Ishikawa (cell line): ENCODE results near the gene EYS.

Source experiments
- CEBPB ChIP-seq: IDR thresholded peaks from 2 replicates; pipeline ENCODE4 v1.6.1; 2012
- CREB1 ChIP-seq: IDR thresholded peaks from 2 replicates; pipeline ENCODE4 v1.6.1; 2012; ENCODE audit warnings: low read depth
- EGR1 ChIP-seq: IDR thresholded peaks from 2 replicates; pipeline ENCODE4 v1.6.1; 2012
- EP300 ChIP-seq: IDR thresholded peaks from 2 replicates; pipeline ENCODE4 v1.6.1; 2012; ENCODE audit warnings: borderline replicate concordance
- FOXM1 ChIP-seq: IDR thresholded peaks from 2 replicates; pipeline ENCODE4 v1.6.1; 2012; ENCODE audit warnings: low read depth, borderline replicate concordance
- MAX ChIP-seq: IDR thresholded peaks from 2 replicates; pipeline ENCODE4 v1.6.1; 2012
- NFIC ChIP-seq: IDR thresholded peaks from 2 replicates; pipeline ENCODE4 v1.6.1; 2012
- RAD21 ChIP-seq: IDR thresholded peaks from 2 replicates; pipeline ENCODE4 v1.6.1; 2012; ENCODE audit warnings: low read depth
- REST ChIP-seq: IDR thresholded peaks from 2 replicates; pipeline ENCODE4 v1.6.1; 2012; ENCODE audit warnings: low read depth, mild to moderate bottlenecking
- TAF1 ChIP-seq: IDR thresholded peaks from 2 replicates; pipeline ENCODE4 v1.6.1; 2012; ENCODE audit warnings: low read depth, mild to moderate bottlenecking
- TCF12 ChIP-seq: IDR thresholded peaks from 2 replicates; pipeline ENCODE4 v1.6.1; 2012; ENCODE audit warnings: low read depth
- TEAD4 ChIP-seq: IDR thresholded peaks from 2 replicates; pipeline ENCODE4 v1.6.1; 2012
- USF1 ChIP-seq: IDR thresholded peaks from 2 replicates; pipeline ENCODE4 v1.6.1; 2012
- YY1 ChIP-seq: IDR thresholded peaks from 2 replicates; pipeline ENCODE4 v1.6.1; 2012; ENCODE audit warnings: low read depth
- ZBTB7A ChIP-seq: IDR thresholded peaks from 2 replicates; pipeline ENCODE4 v1.6.1; 2012; ENCODE audit warnings: low read depth

The EYS gene

GRCh38 chr6:64486578-64487351, 1220.3 kb downstream of the EYS start:
- TF ChIP-seq EGR1, result no peak
- no peak for TF ChIP-seq USF1
- TF ChIP-seq CEBPB, result no peak
- TF ChIP-seq CREB1, result no peak
- TF ChIP-seq EP300, result no peak

GRCh38 chr6:64483956-64484499, 1223.0 kb downstream of the EYS start:
- TF ChIP-seq YY1, result no peak
- TF ChIP-seq CEBPB, result no peak
- TF ChIP-seq EP300, result no peak
- no peak for TF ChIP-seq RAD21
- TF ChIP-seq REST, result no peak
- TF ChIP-seq USF1, result no peak
- TF ChIP-seq ZBTB7A, result no peak
- TF ChIP-seq TAF1, result no peak
- TF ChIP-seq MAX, result no peak
- TF ChIP-seq TCF12, result no peak
- no peak for TF ChIP-seq EGR1

- TF ChIP-seq TEAD4, result no peak
- no peak for TF ChIP-seq TAF1
- no peak for TF ChIP-seq EP300
- TF ChIP-seq USF1, result no peak
- no peak for TF ChIP-seq REST
- no peak for TF ChIP-seq RAD21
- TF ChIP-seq FOXM1, result no peak
- TF ChIP-seq EGR1, result no peak
- no peak for TF ChIP-seq CREB1
- no peak for TF ChIP-seq CEBPB
- no peak for TF ChIP-seq MAX
- no peak for TF ChIP-seq TCF12
- TF ChIP-seq NFIC, result no peak
- no peak for TF ChIP-seq ZBTB7A
- no peak for TF ChIP-seq YY1
Observed at GRCh38 chr6:64482631-64483030, 1224.4 kb downstream of the EYS start.

GRCh38 chr6:64479134-64479533, 1227.9 kb downstream of the EYS start:
- no peak for TF ChIP-seq NFIC
- no peak for TF ChIP-seq REST
- no peak for TF ChIP-seq CEBPB
- no peak for TF ChIP-seq FOXM1
- no peak for TF ChIP-seq EGR1
- TF ChIP-seq ZBTB7A, result no peak
- TF ChIP-seq TAF1, result no peak
- TF ChIP-seq TEAD4, result no peak
- TF ChIP-seq USF1, result no peak
- no peak for TF ChIP-seq YY1
- TF ChIP-seq CREB1, result no peak
